Measurements from ENCODE around the gene GORASP2. TPM values are rescaled to one million over a fixed set of nuclear protein-coding genes. Genes with fewer than 3 reads are reported as not detected.

GORASP2 gene
- total RNA-seq (2014; rRNA removed; shearing (Covaris generic)): 10.8 and 17.9 TPM in 2 replicates

DNA sequence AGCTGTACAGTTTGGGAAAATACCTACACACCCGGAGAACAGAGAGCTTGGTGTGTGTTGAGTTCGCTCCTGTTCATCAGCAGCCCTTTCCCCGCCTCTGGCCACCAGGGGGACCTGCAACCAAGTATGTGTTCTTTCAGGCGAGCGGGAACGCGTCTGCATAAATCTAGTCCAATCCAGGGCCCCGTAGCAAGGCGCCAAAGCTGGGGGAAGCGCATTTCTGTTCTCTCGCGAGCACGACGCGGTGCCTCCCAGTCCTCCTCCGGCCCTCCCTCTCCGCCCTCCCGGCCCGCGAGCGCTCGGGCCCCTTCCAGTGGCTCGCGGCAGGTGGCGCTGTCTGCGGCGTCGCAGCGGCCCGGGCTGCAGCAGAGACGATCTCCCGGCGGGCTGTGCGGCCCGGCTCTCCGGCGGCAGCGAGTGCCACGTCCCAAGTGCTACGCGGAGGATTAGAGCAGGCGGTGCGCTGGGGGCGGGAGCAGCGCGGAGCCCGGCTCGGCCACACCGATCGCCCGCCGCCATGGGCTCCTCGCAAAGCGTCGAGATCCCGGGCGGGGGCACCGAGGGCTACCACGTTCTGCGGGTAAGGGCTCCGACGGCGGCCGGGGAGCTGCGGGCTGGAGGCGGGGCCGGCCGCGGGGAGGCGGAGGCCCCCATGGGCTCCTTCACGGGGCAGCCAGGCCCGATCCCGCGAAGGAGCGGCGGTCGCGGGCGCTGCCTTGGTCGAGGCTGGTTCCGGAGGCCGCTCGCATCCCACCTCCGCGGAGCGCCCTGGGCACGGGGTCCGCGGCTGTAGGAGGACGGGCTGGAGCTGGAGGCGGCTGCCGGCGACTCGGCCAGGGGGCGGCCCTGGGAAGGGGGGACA is at the start of gene GORASP2:
TSS of gene GORASP2 (plus strand) at position 430 of the 862 bp plus-strand sequence. CDS start at position 518, 88 bp downstream.

Other genes starting within 250 kb of the GORASP2 start
- gene SP5, start 213.9 kb upstream of the GORASP2 start, total RNA-seq (2014; rRNA removed; shearing (Covaris generic)): not detected in 2 replicates
- gene ERICH2, start 158.9 kb upstream of the GORASP2 start, total RNA-seq (2014; rRNA removed; shearing (Covaris generic)): not detected in 2 replicates
- 7.2 and 8.1 TPM in 2 replicates for gene GAD1, start 112.4 kb upstream of the GORASP2 start, total RNA-seq (2014; rRNA removed; shearing (Covaris generic))
- gene TLK1, start 231.6 kb downstream of the GORASP2 start, total RNA-seq (2014; rRNA removed; shearing (Covaris generic)): 3.5 and 3.8 TPM in 2 replicates